B cell (primary cell): ENCODE measurements around the gene ANKRD62.

ENCODE experiments used
- CTCF ChIP-seq: fragments of 200-600 bp; IDR thresholded peaks from one replicate; pipeline ENCODE4 v1.8.0; 2022; ENCODE audit warnings: antibody characterized with exemption, mild to moderate bottlenecking
- EZH2 ChIP-seq: IDR thresholded peaks from 2 replicates; pipeline ENCODE4 v1.6.1; 2012; ENCODE audit warnings: borderline replicate concordance, low read depth, mild to moderate bottlenecking, moderate library complexity, low read length; ENCODE audit not compliant: insufficient read depth, poor library complexity, severe bottlenecking

DNA sequence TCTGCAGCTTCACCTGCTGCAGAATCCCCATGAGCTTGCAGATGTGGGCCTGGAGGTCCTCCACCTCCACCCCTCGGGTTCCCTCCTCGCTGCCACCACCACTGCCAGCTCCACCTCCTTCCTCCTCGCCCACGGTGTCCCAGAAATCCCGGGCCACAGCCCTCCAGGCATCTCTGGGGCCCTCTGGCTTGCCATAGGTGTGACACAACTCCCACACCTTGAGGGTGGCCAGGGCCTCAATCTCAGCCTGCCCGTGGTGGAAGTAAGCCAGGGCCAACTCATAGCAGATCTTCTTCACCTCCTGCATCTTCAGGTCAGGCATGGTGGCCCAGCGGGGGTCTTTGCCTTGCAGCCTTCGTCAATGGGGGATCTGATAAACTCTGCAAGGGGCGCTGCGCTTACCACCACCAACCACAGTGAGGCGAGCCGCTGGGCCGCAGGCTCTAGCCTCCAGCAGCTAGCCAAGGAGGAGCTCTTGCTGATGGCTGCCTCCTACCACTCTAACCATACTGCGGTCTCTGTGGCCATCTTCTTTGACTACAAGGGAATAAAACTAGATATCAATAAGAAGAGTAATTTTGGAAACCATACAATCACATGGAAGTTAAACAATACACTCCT is 36.1 kb upstream of the ANKRD62 start:
- TF ChIP-seq CTCF (no peak), EZH2 (no peak)
